Measurements from ENCODE around the gene GP9. TPM values are rescaled to one million over a fixed set of nuclear protein-coding genes. Genes with fewer than 3 reads are reported as not detected.

GP9 gene
- total RNA-seq, 1 experiment from 2014 or later: not detected

GRCh38 chr3:129052675-129053074 is 7.9 kb upstream of the GP9 start:
- peaks cover 6 to 8% of the 10 kb centered on the region in 2 experiments; a peak in 4 of 5 replicates for H3K9me3 Mint-ChIP-seq
- Histone ChIP-seq H4K5ac (ENCODE audit: insufficient read length, low read depth, low read length) (no peak overlapping the region), H2BK15ac (ENCODE audit: low read depth, low read length) (no peak overlapping the region), H2BK12ac (ENCODE audit: insufficient read length, low read depth, low read length) (no peak overlapping the region), H3K79me1 (ENCODE audit: insufficient read depth, low read depth, low read length, poor library complexity, severe bottlenecking) (no peaks in the 10 kb centered on the region), H4K91ac (ENCODE audit: insufficient read length, low read depth, low read length) (no peak overlapping the region), H3K27me3 (ENCODE audit: insufficient read depth, low read length) (no peaks in the 10 kb centered on the region), H3K9ac (ENCODE audit: extremely low read depth, insufficient read length, low read length) (no peak overlapping the region), H2BK20ac (ENCODE audit: low read depth, low read length, poor library complexity, severe bottlenecking) (no peak overlapping the region), H3K4me1 (ENCODE audit: insufficient read depth, low read length) (no peaks in the 10 kb centered on the region), H2AK5ac (ENCODE audit: insufficient read length, low read length) (no peak overlapping the region), H3K14ac (ENCODE audit: insufficient read depth, low read length) (no peak overlapping the region), H3K4me2 (ENCODE audit: insufficient read depth, insufficient read length, low read length) (no peak overlapping the region), H4K20me1 (ENCODE audit: control insufficient read depth, insufficient read depth, insufficient read length) (no peaks in the 10 kb centered on the region), H3K18ac (ENCODE audit: insufficient read length, low read depth, low read length) (no peak overlapping the region), H2BK5ac (ENCODE audit: insufficient read length, low read length) (no peak overlapping the region), H3K23me2 (ENCODE audit: insufficient read length, low read depth, low read length, poor library complexity, severe bottlenecking) (no peaks in the 10 kb centered on the region), H3K56ac (ENCODE audit: insufficient read length, low read depth, low read length) (no peak overlapping the region), H3T11ph (ENCODE audit: low read length) (no peak overlapping the region), H2BK120ac (ENCODE audit: low read depth, low read length, poor library complexity, severe bottlenecking) (no peak overlapping the region), H3K27ac (ENCODE audit: insufficient read length, low read depth, low read length) (no peak overlapping the region), H4K8ac (replicated peaks; ENCODE audit: insufficient read length, low read depth, low read length) (no peak overlapping the region), H2AFZ (ENCODE audit: low read length) (no peak overlapping the region), H3K4ac (ENCODE audit: low read depth, low read length) (no peak overlapping the region), H3K79me2 (ENCODE audit: insufficient read depth, low read length) (no peaks in the 10 kb centered on the region), H3K23ac (ENCODE audit: insufficient read length, low read depth, low read length) (no peak overlapping the region), H3K9me3 (ENCODE audit: control insufficient read depth, low read depth, low read length) (no peaks in the 10 kb centered on the region)
- no peak for DNase-seq
- H3K4me1 Mint-ChIP-seq: peaks cover 2 to 6% of the 10 kb centered on the region in 2 experiments; a peak in 3 of 4 replicates
- no CpG with 5 or more reads among the region's 6 CpGs for WGBS (ENCODE audit: extremely low coverage, insufficient read length, low lambda C conversion rate)
- peaks cover 11% of the 10 kb centered on the region for H3K27me3 Mint-ChIP-seq (ENCODE audit: low read depth)
- peak overlapping the region in 1 of 3 experiments; percentile 81; a peak in 1 of 7 replicates for H3K27ac Mint-ChIP-seq
- no peak for TF ChIP-seq CTCF (conservative IDR thresholded peaks at IDR 0.05)
- H3K36me3 Mint-ChIP-seq (ENCODE audit: insufficient read depth in 1 of 3, low read depth in 3 of 3): peaks cover 0 to 6% (median 0%) of the 10 kb centered on the region in 3 experiments; a peak in 1 of 7 replicates
- no peak overlapping the region for H3K4me3 Mint-ChIP-seq

All from H9 (cell line).